K562 (cell line): ENCODE data around the gene HBB. TPM values are rescaled to one million over a fixed set of nuclear protein-coding genes. Genes with fewer than 3 reads are reported as not detected.
A peak's percentile ranks its signal among the peaks of the same experiment; 100 is the strongest.

ENCODE experiments used
- ATAC-seq: fragments of 200-7000 bp; cut with Tn5 transposase; 3 replicates; pipeline ENCODE4 v1.9.1; 2020; ENCODE audit warnings: moderate library complexity
- BruUV-seq: library from RNA; stranded (reverse); fragments of 400-500 nt; replicated peaks from 2 replicates; lab custom pipeline; 2021; lab: Mats Ljungman, UMichigan
- CTCF ChIA-PET: fragments of 300-600 bp; formaldehyde crosslinking; extraction: SDS; loops from one replicate; lab custom pipeline; 2021; ENCODE audit warnings: low intra/inter-chr PET ratio; lab: Yijun Ruan, JAX
- POLR2A ChIA-PET: fragments of 300-600, 350-650 bp; sonication (Branson Sonifier 250); formaldehyde crosslinking; extraction: SDS; loops from one replicate; lab custom pipeline; 2021; ENCODE audit warnings: antibody characterized with exemption, inconsistent platforms; lab: Yijun Ruan, JAX
- DNase-seq, 4 experiments: peaks; one replicate each; pipeline versions ENCODE4 v3.0.0 to v3.0.0-alpha.2; 2011 to 2018; ENCODE audit warnings: low spot score in 3 of 4, mixed read lengths in 3 of 4; ENCODE audit errors: extremely low read depth in 1 of 4
- FAIRE-seq: peaks from 2 replicates; lab custom pipeline; 2011; peaks lifted over from hg19 to GRCh38; lab: Jason Lieb, UNC
- H2AFZ ChIP-seq: 2 replicates; pipeline ENCODE4 v1.6.0; 2011; ENCODE audit warnings: low read depth, low read length, control low read depth, inconsistent platforms
- H3K27ac ChIP-seq: fragments of 200-600 bp; 3 replicates; pipeline ENCODE4 v1.8.0; 2011; ENCODE audit warnings: low read depth, mild to moderate bottlenecking, control low read depth, inconsistent platforms, low read length, moderate library complexity, mixed read lengths; ENCODE audit errors: extremely low read depth
- H3K27me3 ChIP-seq, 2 experiments: fragments of 300-600 bp in 1 of 2; 2 replicates in 1 of 2; 3 replicates in 1 of 2; pipeline versions ENCODE4 v1.6.0 to v1.8.0; 2011; ENCODE audit warnings: inconsistent platforms in 2 of 2, low read length in 2 of 2, mild to moderate bottlenecking in 1 of 2, mixed read lengths in 1 of 2, moderate library complexity in 1 of 2; ENCODE audit not compliant: control insufficient read depth in 2 of 2, insufficient read depth in 2 of 2
- H3K36me3 ChIP-seq: fragments of 300-600 bp; 3 replicates; pipeline ENCODE4 v1.8.0; 2011; ENCODE audit warnings: mild to moderate bottlenecking, low read length, inconsistent platforms; ENCODE audit not compliant: control insufficient read depth, insufficient read depth
- H3K4me1 ChIP-seq, 2 experiments: fragments of 200-600 bp in 1 of 2; replicated peaks in 1 of 2; 2 replicates in 1 of 2; 3 replicates in 1 of 2; pipeline versions ENCODE4 v1.5.1 to v1.8.0; 2011; ENCODE audit warnings: inconsistent platforms in 2 of 2, low read length in 2 of 2, mild to moderate bottlenecking in 1 of 2, mixed read lengths in 1 of 2, moderate library complexity in 1 of 2; ENCODE audit not compliant: control insufficient read depth in 2 of 2, insufficient read depth in 2 of 2
- H3K4me2 ChIP-seq: 2 replicates; pipeline ENCODE4 v1.6.1; 2011; ENCODE audit warnings: low read length, control low read depth, inconsistent platforms, mixed read lengths; ENCODE audit not compliant: insufficient read depth
- H3K4me3 ChIP-seq: fragments of 200-600 bp; sonication (generic), shearing (Covaris generic); 2 replicates; pipeline ENCODE4 v1.5.1; 2016; ENCODE audit warnings: control low read depth, inconsistent platforms
- H3K79me2 ChIP-seq: fragments of 200-600 bp; 3 replicates; pipeline ENCODE4 v1.8.0; 2011; ENCODE audit warnings: low read length, inconsistent platforms; ENCODE audit not compliant: control insufficient read depth, insufficient read depth
- H3K9ac ChIP-seq, 2 experiments: 2 replicates each; pipeline versions ENCODE4 v1.6.0 to v1.6.1; 2011; ENCODE audit warnings: low read depth in 2 of 2, low read length in 2 of 2, control low read depth in 1 of 2, inconsistent platforms in 1 of 2, mild to moderate bottlenecking in 1 of 2, mixed read lengths in 1 of 2; ENCODE audit not compliant: insufficient read depth in 1 of 2
- H3K9me1 ChIP-seq: one replicate; pipeline ENCODE4 v1.6.0; 2011; ENCODE audit warnings: inconsistent platforms, mild to moderate bottlenecking, low read length, moderate library complexity; ENCODE audit not compliant: control insufficient read depth, insufficient read depth
- H3K9me3 ChIP-seq: replicated peaks from 2 replicates; pipeline ENCODE4 v1.5.1; 2011; ENCODE audit warnings: low read depth, low read length, inconsistent platforms; ENCODE audit not compliant: control insufficient read depth, insufficient read depth
- H4K20me1 ChIP-seq: replicated peaks from 2 replicates; pipeline ENCODE4 v1.6.1; 2011; ENCODE audit warnings: low read length, inconsistent platforms, mixed read lengths; ENCODE audit not compliant: control insufficient read depth, insufficient read depth
- ATF7 ChIP-seq: fragments of 450-650 bp; IDR thresholded peaks from 2 replicates; pipeline ENCODE4 v1.7.1; 2014; ENCODE audit warnings: mild to moderate bottlenecking, moderate library complexity
- CXXC5 ChIP-seq: fragments of 250-450 bp; sonication (Bioruptor Pico); IDR thresholded peaks from 2 replicates; pipeline ENCODE4 v1.8.0; 2022; ENCODE audit warnings: inconsistent platforms, mild to moderate bottlenecking, moderate library complexity
- DMBX1 ChIP-seq: fragments of 250-450 bp; sonication (Bioruptor Pico); IDR thresholded peaks from 2 replicates; pipeline ENCODE4 v1.8.0; 2022; ENCODE audit warnings: inconsistent platforms, mild to moderate bottlenecking, moderate library complexity, borderline replicate concordance
- ELK1 ChIP-seq: sonication (generic); formaldehyde crosslinking; IDR thresholded peaks from 2 replicates; pipeline ENCODE4 v1.8.1; 2022; ENCODE audit warnings: missing genetic modification reagents
- HDGF ChIP-seq: fragments of 450-650 bp; IDR thresholded peaks from 2 replicates; pipeline ENCODE4 v1.6.1; 2016
- JUND ChIP-seq, 2 experiments: IDR thresholded peaks; 2 replicates in 1 of 2; 3 replicates in 1 of 2; pipeline ENCODE4 v1.6.1; 2011; ENCODE audit warnings: borderline replicate concordance in 2 of 2, low read depth in 2 of 2, low read length in 2 of 2, improper control_type of control experiment in 1 of 2, missing biosample characterization in 1 of 2, missing genetic modification characterization in 1 of 2, missing genetic modification reagents in 1 of 2
- SMAD4 ChIP-seq: fragments of 250-450 bp; sonication (Bioruptor Pico); conservative IDR thresholded peaks from 2 replicates; pipeline ENCODE4 v1.8.0; 2021; ENCODE audit warnings: inconsistent platforms, mild to moderate bottlenecking, moderate library complexity
- SMARCA4 ChIP-seq: fragments of 450-650 bp; IDR thresholded peaks from 2 replicates; pipeline ENCODE4 v1.6.1; 2016
- WHSC1 ChIP-seq: IDR thresholded peaks from one replicate; pipeline ENCODE4 v1.6.1; 2012; ENCODE audit warnings: low read length, control low read depth, inconsistent platforms
- ZNF592 ChIP-seq: fragments of 450-650 bp; IDR thresholded peaks from 2 replicates; pipeline ENCODE4 v1.6.1; 2017; ENCODE audit warnings: antibody characterized with exemption, mild to moderate bottlenecking
- WGBS: fragments of 100-300 bp; shearing (Covaris generic); methylation state at CpG from one replicate; pipeline ENCODE4 v1.1.6; 2016; ENCODE audit warnings: low coverage, mixed read lengths; ENCODE audit not compliant: insufficient coverage; ENCODE audit errors: missing lambda C conversion rate; 5-methylcytosine and 5-hydroxymethylcytosine counted together
- in situ Hi-C: fragments of 300-500 bp; cut with MboI; formaldehyde crosslinking; loops from 4 replicates; pipeline ENCODE4 v1.15.0; 2018; ENCODE audit warnings: inconsistent platforms, mixed read lengths
- intact Hi-C: fragments of 100-400 bp; cut with micrococcal nuclease; formaldehyde crosslinking; loops from 2 replicates; pipeline ENCODE4 v1.14.2; 2022
- polyA plus RNA-seq, 8 experiments: library from polyadenylated mRNA; depleted of rRNA in 4 of 8; stranded (reverse) in 5 of 8; unstranded in 3 of 8; fragments of >200 nt; fragmentation: Nextera tagmentation in 2 of 8; fragmentation: Illumina TruSeq in 1 of 8; extraction: Ambion mirVana in 2 of 8; extraction: Trizol in 1 of 8; gene quantifications; 2 replicates each; pipeline versions ENCODE4 v1.2.1 to v1.2.3, GENCODE V29; 2011 to 2014; ENCODE audit warnings: inconsistent platforms in 1 of 8, missing spikeins in 1 of 8
- total RNA-seq, 7 experiments: library from RNA; depleted of rRNA in 6 of 7; stranded (reverse); fragments of >200 nt in 6 of 7; fragmentation: Illumina TruSeq in 2 of 7; extraction: Trizol in 2 of 7; gene quantifications; 2 replicates each; pipeline versions ENCODE4 v1.2.1 to v1.2.3, GENCODE V29; 2011 to 2021; ENCODE audit warnings: low replicate concordance in 1 of 7
- TF ChIP-seq, protein P1 (sequence below): fragments of 250-450 bp; sonication (Bioruptor Pico); IDR thresholded peaks from 2 replicates; pipeline ENCODE4 v1.4.0; 2020

The HBB gene
- total and polyA plus RNA-seq, 9 of the 15 experiments (the other 6 are each of a cell fraction or from before 2014, with no cell fraction given): 0.33 to 3.4 (median 1.2) TPM; not detected in 2

- no peak overlapping the region for H3K4me3 ChIP-seq
- peak overlapping the region; percentile 47 to 54; a peak in 3 of 4 replicates for H3K9ac ChIP-seq
- ChIA-PET POLR2A (interaction anchor here (1.4 to 2.7 kb wide), 2 partner anchors 12 to 15 kb away, joined by 4 to 15 read pairs; no protein-coding TSS in a partner anchor), CTCF (no interaction called here)
- no peaks in the 10 kb centered on the region for H3K9me3 ChIP-seq
- H3K27me3 ChIP-seq: no peaks in the 10 kb centered on the region
- no peak for ATAC-seq
- in situ Hi-C loops (no loop called here), intact Hi-C loops (no loop called here)
- H3K36me3 ChIP-seq: peaks cover 30% of the 10 kb centered on the region
- no TSS peak for BruUV-seq
- 61% methylated on average over 5 of the region's 5 CpGs for WGBS
- peak overlapping the region; percentile 63 for H3K4me2 ChIP-seq
- H3K27ac ChIP-seq: peak overlapping the region; percentile 87
- no peaks in the 10 kb centered on the region for H4K20me1 ChIP-seq
- no peaks in the 10 kb centered on the region for H3K9me1 ChIP-seq
- H2AFZ ChIP-seq: peak overlapping the region; percentile 56
- peaks cover 26 to 74% of the 10 kb centered on the region in 2 experiments for H3K4me1 ChIP-seq
- H3K79me2 ChIP-seq: peaks cover 71% of the 10 kb centered on the region
- no peak for DNase-seq
- FAIRE-seq: no peak
- peak; percentile 44; the same call in 1 of the 2 replicates for TF ChIP-seq ATF7
- peak; percentile 35 for TF ChIP-seq WHSC1
- TF ChIP-seq, protein P1, sequence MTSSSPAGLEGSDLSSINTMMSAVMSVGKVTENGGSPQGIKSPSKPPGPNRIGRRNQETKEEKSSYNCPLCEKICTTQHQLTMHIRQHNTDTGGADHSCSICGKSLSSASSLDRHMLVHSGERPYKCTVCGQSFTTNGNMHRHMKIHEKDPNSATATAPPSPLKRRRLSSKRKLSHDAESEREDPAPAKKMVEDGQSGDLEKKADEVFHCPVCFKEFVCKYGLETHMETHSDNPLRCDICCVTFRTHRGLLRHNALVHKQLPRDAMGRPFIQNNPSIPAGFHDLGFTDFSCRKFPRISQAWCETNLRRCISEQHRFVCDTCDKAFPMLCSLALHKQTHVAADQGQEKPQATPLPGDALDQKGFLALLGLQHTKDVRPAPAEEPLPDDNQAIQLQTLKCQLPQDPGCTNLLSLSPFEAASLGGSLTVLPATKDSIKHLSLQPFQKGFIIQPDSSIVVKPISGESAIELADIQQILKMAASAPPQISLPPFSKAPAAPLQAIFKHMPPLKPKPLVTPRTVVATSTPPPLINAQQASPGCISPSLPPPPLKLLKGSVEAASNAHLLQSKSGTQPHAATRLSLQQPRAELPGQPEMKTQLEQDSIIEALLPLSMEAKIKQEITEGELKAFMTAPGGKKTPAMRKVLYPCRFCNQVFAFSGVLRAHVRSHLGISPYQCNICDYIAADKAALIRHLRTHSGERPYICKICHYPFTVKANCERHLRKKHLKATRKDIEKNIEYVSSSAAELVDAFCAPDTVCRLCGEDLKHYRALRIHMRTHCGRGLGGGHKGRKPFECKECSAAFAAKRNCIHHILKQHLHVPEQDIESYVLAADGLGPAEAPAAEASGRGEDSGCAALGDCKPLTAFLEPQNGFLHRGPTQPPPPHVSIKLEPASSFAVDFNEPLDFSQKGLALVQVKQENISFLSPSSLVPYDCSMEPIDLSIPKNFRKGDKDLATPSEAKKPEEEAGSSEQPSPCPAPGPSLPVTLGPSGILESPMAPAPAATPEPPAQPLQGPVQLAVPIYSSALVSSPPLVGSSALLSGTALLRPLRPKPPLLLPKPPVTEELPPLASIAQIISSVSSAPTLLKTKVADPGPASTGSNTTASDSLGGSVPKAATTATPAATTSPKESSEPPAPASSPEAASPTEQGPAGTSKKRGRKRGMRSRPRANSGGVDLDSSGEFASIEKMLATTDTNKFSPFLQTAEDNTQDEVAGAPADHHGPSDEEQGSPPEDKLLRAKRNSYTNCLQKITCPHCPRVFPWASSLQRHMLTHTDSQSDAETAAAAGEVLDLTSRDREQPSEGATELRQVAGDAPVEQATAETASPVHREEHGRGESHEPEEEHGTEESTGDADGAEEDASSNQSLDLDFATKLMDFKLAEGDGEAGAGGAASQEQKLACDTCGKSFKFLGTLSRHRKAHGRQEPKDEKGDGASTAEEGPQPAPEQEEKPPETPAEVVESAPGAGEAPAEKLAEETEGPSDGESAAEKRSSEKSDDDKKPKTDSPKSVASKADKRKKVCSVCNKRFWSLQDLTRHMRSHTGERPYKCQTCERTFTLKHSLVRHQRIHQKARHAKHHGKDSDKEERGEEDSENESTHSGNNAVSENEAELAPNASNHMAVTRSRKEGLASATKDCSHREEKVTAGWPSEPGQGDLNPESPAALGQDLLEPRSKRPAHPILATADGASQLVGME (CRISPR knock-in tag): no peak
- peak; percentile 50; the same call in 1 of the 2 replicates for TF ChIP-seq HDGF
- no peak for TF ChIP-seq ELK1 (CRISPR knock-in tag)
- 0 out of 2 replicates have a peak, but pooled peaks have one; percentile 12 for TF ChIP-seq SMAD4 (CRISPR knock-in tag)
- TF ChIP-seq SMARCA4: 0 out of 2 replicates have a peak, but pooled peaks have one; percentile 24
- TF ChIP-seq DMBX1 (CRISPR knock-in tag): peak; percentile 43; the same call in 1 of the 2 replicates
- 0 out of 2 replicates have a peak, but pooled peaks have one; percentile 24 for TF ChIP-seq CXXC5
- TF ChIP-seq JUND (IDR thresholded peaks at IDR 0.05; ENCODE audit: borderline replicate concordance, low read depth, low read length): no peak; the same call in 1 of the 2 replicates
- TF ChIP-seq JUND (tag; IDR thresholded peaks at IDR 0.05; ENCODE audit: borderline replicate concordance, low read depth, low read length): peak; percentile 62
- TF ChIP-seq ZNF592: peak; percentile 83
Measured at GRCh38 chr11:5274395-5274794, 47.5 kb upstream of the HBB start.
